ENCODE results near the gene ZNF467.

DNA sequence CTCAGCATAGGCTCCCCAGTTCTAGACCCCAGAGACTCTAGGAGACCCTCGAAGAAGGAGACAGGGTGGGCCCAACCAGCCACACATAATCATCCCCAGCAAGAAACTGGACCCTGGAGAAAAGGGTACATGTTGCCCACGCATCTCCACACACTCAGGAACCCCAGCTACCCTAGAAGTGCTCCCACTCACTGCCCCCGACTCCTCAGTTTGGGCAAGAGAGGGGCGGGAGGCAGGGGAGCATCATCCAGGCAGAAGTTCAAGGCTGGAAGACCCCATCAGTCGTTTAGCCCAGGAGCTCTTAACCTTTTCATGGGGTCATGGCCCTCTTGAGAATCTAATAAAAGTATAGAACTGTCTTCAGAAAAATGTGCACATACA, 1.8 kb upstream of the ZNF467 start:
- TF ChIP-seq YY1 (IDR thresholded peaks at IDR 0.05; ENCODE audit: low read depth, low read length) (no peak), JUND (IDR thresholded peaks at IDR 0.05; ENCODE audit: low read length) (no peak), SIN3A (conservative IDR thresholded peaks at IDR 0.05 in 1 of 2, IDR thresholded peaks at IDR 0.05 in 1 of 2; ENCODE audit: low read depth in 1 of 2, low read length in 2 of 2) (no peak)

All from H1 (cell line).